Psoas muscle (tissue), 8 donors: Measurements from ENCODE around the gene GIMAP5. TPM values are rescaled to one million over a fixed set of nuclear protein-coding genes. Genes with fewer than 3 reads are reported as not detected.

ENCODE experiments used
- ATAC-seq, 4 donors: fragments of 200-7000 bp; cut with Tn5 transposase; one replicate each; pipeline ENCODE4 v1.9.1; 2020; ENCODE audit warnings: moderate library complexity in 3 of 4, mild to moderate bottlenecking in 2 of 4
- DNase-seq, 2 donors: peaks; one replicate each; pipeline ENCODE4 v3.0.0-alpha.2; 2020
- H3K27ac ChIP-seq: fragments of 200-600 bp; one replicate; pipeline ENCODE4 v1.8.0; 2022
- H3K27me3 ChIP-seq, 3 donors: fragments of 200-600 bp in 1 of 3; one replicate each; pipeline versions ENCODE4 v1.6.1 to v1.8.0; 2013 to 2022; ENCODE audit warnings: low read length in 2 of 3, mild to moderate bottlenecking in 2 of 3, moderate library complexity in 1 of 3; ENCODE audit not compliant: insufficient read depth in 3 of 3
- H3K36me3 ChIP-seq, 2 donors: fragments of 200-600 bp in 1 of 2; one replicate each; pipeline versions ENCODE4 v1.6.1 to v1.8.0; 2013 to 2022; ENCODE audit warnings: low read depth in 1 of 2, mild to moderate bottlenecking in 1 of 2, moderate library complexity in 1 of 2; ENCODE audit not compliant: insufficient read depth in 1 of 2
- H3K4me1 ChIP-seq: fragments of 200-600 bp; one replicate; pipeline ENCODE4 v1.8.0; 2022
- H3K4me3 ChIP-seq: fragments of 200-600 bp; one replicate; pipeline ENCODE4 v1.8.0; 2022; ENCODE audit warnings: mild to moderate bottlenecking
- H3K9me3 ChIP-seq: fragments of 200-600 bp; one replicate; pipeline ENCODE4 v1.8.0; 2022
- CTCF ChIP-seq: fragments of 200-600 bp; IDR thresholded peaks from one replicate; pipeline ENCODE4 v1.8.0; 2022; ENCODE audit warnings: antibody characterized with exemption
- WGBS, 3 donors: extraction: QIAGEN DNeasy Blood & Tissue Kit; methylation state at CpG; one replicate each; pipeline versions ENCODE4 v1.1.6 to v1.1.7; 2013; 5-methylcytosine and 5-hydroxymethylcytosine counted together
- intact Hi-C, 2 donors: fragments of 100-400 bp; cut with DNase I; formaldehyde crosslinking; loops; one replicate each; pipeline versions ENCODE4 v1.11.0 to v1.14.2; 2022
- polyA plus RNA-seq, 3 donors: library from polyadenylated mRNA; stranded (reverse); fragments of 200-250 nt; gene quantifications; one replicate each; pipeline ENCODE4 v1.2.3, GENCODE V29; 2013
- total RNA-seq, 4 donors: library from RNA; stranded (reverse); fragmentation: NEBNext Ultra II Directional in 2 of 4; extraction: Animal tissue kit (Norgen Biotek cat#: 25700) in 2 of 4; gene quantifications; one replicate each; pipeline versions ENCODE4 v1.2.1 to v1.2.4, GENCODE V29; 2021 to 2023
- donor health status: healthy with polysubstance abuse.
- donor health status: DM: no; HTN: no; CAD: no; lungs with moderate emphysema.
- donor health status: Bipolar disorder and iron deficiency.
- donor health status: healthy.
- donor health status: DM: yes; HTN: yes; CAD: no.
- donor health status: DM: no; HTN: no; CAD: no.
- donor health status: DM: no; HTN: no; CAD: no.
- donor health status: DM: yes; HTN: yes; CAD: no.

The GIMAP5 gene
- total and polyA plus RNA-seq, 7 donors = 4.1 to 12.4 (median 8.4) TPM

DNA sequence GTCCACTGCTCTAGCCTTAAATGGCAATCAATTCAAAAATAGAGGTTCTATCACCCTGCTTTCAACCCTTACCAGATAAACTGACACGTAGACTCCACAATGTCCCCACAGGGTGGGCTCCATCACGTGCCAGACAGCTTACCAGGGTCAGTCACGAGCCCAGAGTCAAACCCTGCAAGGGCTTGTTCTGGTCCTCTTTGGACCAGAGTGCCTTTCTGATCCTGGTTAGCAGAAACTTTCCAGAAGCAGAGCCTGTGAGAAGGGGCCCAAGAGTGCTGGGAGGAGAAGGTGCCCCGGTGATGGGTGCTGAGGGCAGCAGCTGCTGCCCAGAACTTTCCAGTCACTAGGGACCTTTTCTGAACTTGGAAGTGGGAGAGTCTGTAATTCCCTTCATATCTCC lies 354 bp upstream of the GIMAP5 start:
- TF ChIP-seq CTCF = no peak
- Histone ChIP-seq H3K36me3 (no peaks in the 10 kb centered on the region), H3K27ac (peak overlapping the region; percentile 70), H3K4me3 (peak overlapping the region; percentile 63), H3K9me3 (no peaks in the 10 kb centered on the region), H3K27me3 (no peaks in the 10 kb centered on the region), H3K4me1 (no peaks in the 10 kb centered on the region)
- WGBS, 3 donors = 31 to 39% (median 33%) methylated on average over 4 of the region's 4 CpGs
- peak in 1 of 4 donors; percentile 15 for ATAC-seq
- no peak for DNase-seq
- intact Hi-C loops = loop anchor here in 1 of 2 donors (5.0 kb wide), 2 partner anchors 105 to 285 kb away; partner anchors contain the start of genes GIMAP6 and GIMAP8

GRCh38 chr7:150738092-150738491 lies 874 bp downstream of the GIMAP5 start:
- DNase-seq (no peak), ATAC-seq (no peak)
- H3K36me3 ChIP-seq = peaks cover 0 to 6% of the 10 kb centered on the region in 2 donors
- peak overlapping the region; percentile 70 for H3K27ac ChIP-seq
- no peaks in the 10 kb centered on the region for H3K9me3 ChIP-seq
- peak overlapping the region; percentile 63 for H3K4me3 ChIP-seq
- intact Hi-C loops = loop anchor here in 1 of 2 donors (5.0 kb wide), 2 partner anchors 106 to 286 kb away; partner anchors contain the start of genes GIMAP6 and GIMAP8
- no peak for TF ChIP-seq CTCF
- no peaks in the 10 kb centered on the region for H3K27me3 ChIP-seq
- H3K4me1 ChIP-seq = no peaks in the 10 kb centered on the region
- 61 to 64% (median 63%) methylated on average over 5 of the region's 5 CpGs for WGBS, 3 donors

GRCh38 chr7:150738591-150739001 lies 1.4 kb downstream of the GIMAP5 start:
- intact Hi-C loops = loop anchor here in 1 of 2 donors (5.0 kb wide), 2 partner anchors 106 to 286 kb away; partner anchors contain the start of genes GIMAP6 and GIMAP8
- ATAC-seq (peak in 1 of 4 donors; percentile 17), DNase-seq (no peak)
- H3K9me3 ChIP-seq = no peaks in the 10 kb centered on the region
- H3K27ac ChIP-seq = peak overlapping the region; percentile 70
- WGBS, 3 donors = 54 to 68% (median 62%) methylated on average over 5 of the region's 5 CpGs
- no peaks in the 10 kb centered on the region for H3K27me3 ChIP-seq
- peak overlapping the region; percentile 63 for H3K4me3 ChIP-seq
- no peaks in the 10 kb centered on the region for H3K4me1 ChIP-seq
- H3K36me3 ChIP-seq = peaks cover 0 to 6% of the 10 kb centered on the region in 2 donors
- no peak for TF ChIP-seq CTCF

GRCh38 chr7:150739033-150739432 lies 1.8 kb downstream of the GIMAP5 start:
- DNase-seq = no peak
- intact Hi-C loops = loop anchor here in 1 of 2 donors (5.0 kb wide), 2 partner anchors 107 to 287 kb away; partner anchors contain the start of genes GIMAP6 and GIMAP8
- H3K27ac ChIP-seq = peak overlapping the region; percentile 70
- no peak for TF ChIP-seq CTCF
- ATAC-seq = no peak
- no peaks in the 10 kb centered on the region for H3K27me3 ChIP-seq
- no peaks in the 10 kb centered on the region for H3K9me3 ChIP-seq
- peak overlapping the region; percentile 63 for H3K4me3 ChIP-seq
- peaks cover 0 to 6% of the 10 kb centered on the region in 2 donors for H3K36me3 ChIP-seq
- H3K4me1 ChIP-seq = no peaks in the 10 kb centered on the region

- Histone ChIP-seq H3K36me3 (peaks cover 0 to 6% of the 10 kb centered on the region in 2 donors), H3K27me3 (no peaks in the 10 kb centered on the region), H3K27ac (peak overlapping the region; percentile 36), H3K9me3 (no peaks in the 10 kb centered on the region), H3K4me1 (no peaks in the 10 kb centered on the region), H3K4me3 (peak overlapping the region; percentile 63)
- intact Hi-C loops = no loop called here
- ATAC-seq = no peak
- 67 to 77% (median 77%) methylated on average over 10 of the region's 10 CpGs for WGBS, 3 donors
- TF ChIP-seq CTCF = no peak
- no peak for DNase-seq
Measured at GRCh38 chr7:150740053-150740452, 2.8 kb downstream of the GIMAP5 start.
